ENCODE measurements around the gene CD55.

CD55 gene

GRCh38 chr1:207393610-207394009 lies 72.1 kb downstream of the CD55 start:
- TF ChIP-seq CTCF (IDR thresholded peaks at IDR 0.05; ENCODE audit: control insufficient read depth, insufficient read depth, low read depth, low read length, missing control alignments), result no peak
- H3K4me3 ChIP-seq (ENCODE audit: control insufficient read depth, low read depth, low read length), result no peak overlapping the region
- DNase-seq (ENCODE audit: low read depth), result peak; percentile 97

- DNase-seq (ENCODE audit: low read depth), result no peak
- no peak overlapping the region for H3K4me3 ChIP-seq (ENCODE audit: control insufficient read depth, low read depth, low read length)
- no peak for TF ChIP-seq CTCF (IDR thresholded peaks at IDR 0.05; ENCODE audit: control insufficient read depth, insufficient read depth, low read depth, low read length, missing control alignments)
Observed at GRCh38 chr1:207396168-207396746, 74.8 kb downstream of the CD55 start.

- no peak for TF ChIP-seq CTCF (IDR thresholded peaks at IDR 0.05; ENCODE audit: control insufficient read depth, insufficient read depth, low read depth, low read length, missing control alignments)
- DNase-seq (ENCODE audit: low read depth), result no peak
- no peak overlapping the region for H3K4me3 ChIP-seq (ENCODE audit: control insufficient read depth, low read depth, low read length)
Observed at GRCh38 chr1:207397525-207397926, 76.0 kb downstream of the CD55 start.

GRCh38 chr1:207398986-207399385 lies 77.5 kb downstream of the CD55 start:
- no peak for DNase-seq (ENCODE audit: low read depth)
- no peak overlapping the region for H3K4me3 ChIP-seq (ENCODE audit: control insufficient read depth, low read depth, low read length)
- TF ChIP-seq CTCF (IDR thresholded peaks at IDR 0.05; ENCODE audit: control insufficient read depth, insufficient read depth, low read depth, low read length, missing control alignments), result no peak

GRCh38 chr1:207401578-207401977 lies 80.1 kb downstream of the CD55 start:
- no peak overlapping the region for H3K4me3 ChIP-seq (ENCODE audit: control insufficient read depth, low read depth, low read length)
- TF ChIP-seq CTCF (IDR thresholded peaks at IDR 0.05; ENCODE audit: control insufficient read depth, insufficient read depth, low read depth, low read length, missing control alignments), result no peak
- no peak for DNase-seq (ENCODE audit: low read depth)

GRCh38 chr1:207402744-207403143 lies 81.3 kb downstream of the CD55 start:
- DNase-seq (ENCODE audit: low read depth), result no peak
- H3K4me3 ChIP-seq (ENCODE audit: control insufficient read depth, low read depth, low read length), result no peak overlapping the region
- TF ChIP-seq CTCF (IDR thresholded peaks at IDR 0.05; ENCODE audit: control insufficient read depth, insufficient read depth, low read depth, low read length, missing control alignments), result no peak
